BLaER1 treated with 17β-estradiol and CSF1 and Interleukin-3, amounts not matched to agents 10 nM and 100 nM (cell line): Measurements from ENCODE around the gene SEC63.
"Not testable (repeated sequence)": the region's sequence is repeated elsewhere in the genome, so short reads cannot be mapped to it uniquely, and the experiment has no call there.

Source experiments
- H3K27ac ChIP-seq, 11 experiments: shearing (Covaris generic); formaldehyde crosslinking; 2 replicates each; pipeline ENCODE4 v1.8.1; 2022
- H3K27me3 ChIP-seq, 11 experiments: shearing (Covaris generic); formaldehyde crosslinking; 2 replicates each; pipeline ENCODE4 v1.8.1; 2022
- H3K36me3 ChIP-seq, 11 experiments: shearing (Covaris generic); formaldehyde crosslinking; 2 replicates each; pipeline ENCODE4 v1.8.1; 2022
- H3K4me1 ChIP-seq, 10 experiments: shearing (Covaris generic); formaldehyde crosslinking; 2 replicates each; pipeline ENCODE4 v1.8.1; 2022
- H3K4me2 ChIP-seq, 11 experiments: shearing (Covaris generic); formaldehyde crosslinking; 2 replicates each; pipeline ENCODE4 v1.8.1; 2022
- H3K4me3 ChIP-seq, 10 experiments: shearing (Covaris generic); formaldehyde crosslinking; 2 replicates each; pipeline ENCODE4 v1.8.1; 2022
- H3K9ac ChIP-seq, 11 experiments: shearing (Covaris generic); formaldehyde crosslinking; 2 replicates each; pipeline ENCODE4 v1.8.1; 2022
- H3K9me3 ChIP-seq, 11 experiments: shearing (Covaris generic); formaldehyde crosslinking; replicated peaks in 1 of 11; 2 replicates each; pipeline ENCODE4 v1.8.1; 2022
- H4K20me1 ChIP-seq, 11 experiments: shearing (Covaris generic); formaldehyde crosslinking; 2 replicates each; pipeline ENCODE4 v1.8.1; 2022
- Cebpa-rat ChIP-seq, 11 experiments: shearing (Covaris generic); IDR thresholded peaks; 2 replicates each; pipeline ENCODE4 v1.8.1; 2022

The SEC63 gene

GRCh38 chr6:107917451-107918375 lies 40.3 kb downstream of the SEC63 start:
- peaks cover 0 to 41% (median 9%) of the 10 kb centered on the region in 11 experiments; a peak in 12 of 22 replicates for H4K20me1 ChIP-seq
- H3K9me3 ChIP-seq: peaks cover 0 to 51% (median 39%) of the 10 kb centered on the region in 11 experiments; a peak in 19 of 22 replicates
- no peak overlapping the region for H3K9ac ChIP-seq
- 0 out of 20 replicates have a peak overlapping the region, but pooled peaks of 1 of the 10 experiments have one; percentile 16 for H3K4me3 ChIP-seq
- H3K4me1 ChIP-seq: no peaks in the 10 kb centered on the region
- TF ChIP-seq Cebpa-rat (IDR thresholded peaks at IDR 0.05): no peak
- H3K4me2 ChIP-seq: no peak overlapping the region
- H3K36me3 ChIP-seq: peaks cover 79 to 100% (median 95%) of the 10 kb centered on the region in 11 experiments
- no peaks in the 10 kb centered on the region for H3K27me3 ChIP-seq
- H3K27ac ChIP-seq: no peak overlapping the region

DNA sequence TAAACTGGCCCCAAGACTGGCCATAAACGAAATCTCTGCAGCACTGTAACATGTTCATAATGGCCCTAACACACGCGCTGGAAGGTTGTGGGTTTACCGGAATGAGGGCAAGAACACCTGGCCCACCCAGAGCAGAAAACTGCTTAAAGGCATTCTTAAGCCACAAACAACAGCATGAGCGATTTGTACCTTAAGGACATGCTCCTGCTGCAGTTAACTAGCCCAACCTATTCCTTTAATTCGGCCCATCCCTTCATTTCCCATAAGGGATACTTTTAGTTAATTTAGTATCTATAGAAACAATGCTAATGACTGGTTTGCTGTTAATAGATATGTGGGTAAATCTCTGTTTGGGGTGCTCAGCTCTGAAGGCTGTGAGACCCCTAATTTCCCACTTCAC lies 41.0 kb downstream of the SEC63 start:
- Histone ChIP-seq H4K20me1 (peaks cover 0 to 35% (median 13%) of the 10 kb centered on the region in 11 experiments; a peak in 12 of 22 replicates), H3K9me3 (peaks cover 0 to 46% (median 39%) of the 10 kb centered on the region in 11 experiments; a peak in 19 of 22 replicates), H3K36me3 (peaks cover 79 to 100% (median 95%) of the 10 kb centered on the region in 11 experiments)
- not testable (repeated sequence) for H3K27me3 ChIP-seq, H3K4me1 ChIP-seq, H3K9ac ChIP-seq, H3K27ac ChIP-seq, H3K4me2 ChIP-seq, H3K4me3 ChIP-seq

DNA sequence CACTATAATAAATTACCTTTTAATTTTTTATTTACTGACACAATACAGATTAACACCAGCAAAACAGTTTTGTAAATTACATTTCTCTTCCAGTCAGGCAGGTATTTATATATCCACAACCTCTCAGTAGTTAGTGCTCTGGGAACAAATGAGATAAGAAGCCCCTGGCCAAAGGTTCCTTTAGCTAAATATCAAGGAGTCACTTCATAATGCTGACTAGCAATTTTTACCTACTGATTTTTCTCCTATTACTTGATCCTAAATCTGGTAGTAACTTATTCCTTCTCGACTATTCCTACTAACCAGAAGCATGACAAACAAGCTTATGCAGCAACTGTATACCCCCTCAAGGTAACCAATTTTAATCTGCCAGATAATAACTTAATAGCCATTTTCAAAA lies 46.3 kb downstream of the SEC63 start:
- no peak overlapping the region for H3K4me3 ChIP-seq
- H3K4me2 ChIP-seq: no peak overlapping the region
- no peak overlapping the region for H3K27ac ChIP-seq
- H3K4me1 ChIP-seq: no peaks in the 10 kb centered on the region
- no peak overlapping the region for H3K9ac ChIP-seq
- no peak for TF ChIP-seq Cebpa-rat (IDR thresholded peaks at IDR 0.05)
- H3K27me3 ChIP-seq: no peaks in the 10 kb centered on the region
- peaks cover 0 to 45% (median 16%) of the 10 kb centered on the region in 11 experiments; a peak in 12 of 22 replicates for H4K20me1 ChIP-seq
- H3K9me3 ChIP-seq: no peaks in the 10 kb centered on the region
- peaks cover 78 to 100% (median 95%) of the 10 kb centered on the region in 11 experiments for H3K36me3 ChIP-seq

- TF ChIP-seq Cebpa-rat (IDR thresholded peaks at IDR 0.05): no peak
- Histone ChIP-seq H3K9ac (peak overlapping the region in 1 of 11 experiments; percentile 36; a peak in 2 of 22 replicates), H3K36me3 (peaks cover 83 to 100% (median 96%) of the 10 kb centered on the region in 11 experiments), H3K4me1 (peaks cover 10 to 25% (median 19%) of the 10 kb centered on the region in 10 experiments), H3K4me2 (peak overlapping the region in 9 of 11 experiments; percentile 5 to 67 (median 49); a peak in 16 of 22 replicates), H3K27ac (peak overlapping the region in 5 of 11 experiments; percentile 37 to 75 (median 62); a peak in 9 of 22 replicates), H3K27me3 (no peaks in the 10 kb centered on the region; a peak in 1 of 22 replicates), H4K20me1 (peaks cover 0 to 25% (median 0%) of the 10 kb centered on the region in 11 experiments; a peak in 7 of 22 replicates), H3K4me3 (no peak overlapping the region), H3K9me3 (peaks cover 10 to 43% (median 40%) of the 10 kb centered on the region in 11 experiments; a peak in 21 of 22 replicates)
Observed at GRCh38 chr6:107894809-107895396, 63.1 kb downstream of the SEC63 start.

DNA sequence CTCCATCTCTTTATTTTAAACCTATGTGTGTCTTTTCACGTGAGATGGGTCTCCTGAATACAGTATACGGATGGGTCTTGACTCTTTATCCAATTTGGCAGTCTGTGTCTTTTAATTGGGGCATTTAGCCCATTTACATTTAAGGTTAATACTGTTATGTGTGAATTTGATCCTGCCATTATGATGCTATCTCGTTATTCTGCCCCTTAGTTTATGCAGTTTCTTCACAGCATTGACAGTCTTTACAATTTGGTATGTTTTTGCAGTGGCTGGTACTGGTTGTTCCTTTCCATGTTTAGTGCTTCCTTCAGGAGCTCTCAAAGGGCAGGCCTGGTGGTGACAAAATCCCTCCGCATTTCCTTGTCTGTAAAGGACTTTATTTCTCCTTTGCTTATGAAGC lies 67.6 kb downstream of the SEC63 start:
- peaks cover 5 to 18% (median 12%) of the 10 kb centered on the region in 10 experiments for H3K4me1 ChIP-seq
- not testable (repeated sequence) for H3K9ac ChIP-seq, H3K27ac ChIP-seq, H3K4me2 ChIP-seq, H3K4me3 ChIP-seq, H3K27me3 ChIP-seq
- H3K36me3 ChIP-seq: peaks cover 55 to 90% (median 75%) of the 10 kb centered on the region in 11 experiments
- peaks cover 0 to 13% (median 0%) of the 10 kb centered on the region in 11 experiments; a peak in 5 of 22 replicates for H4K20me1 ChIP-seq
- peaks cover 20 to 71% (median 63%) of the 10 kb centered on the region in 11 experiments; a peak in 21 of 22 replicates for H3K9me3 ChIP-seq

DNA sequence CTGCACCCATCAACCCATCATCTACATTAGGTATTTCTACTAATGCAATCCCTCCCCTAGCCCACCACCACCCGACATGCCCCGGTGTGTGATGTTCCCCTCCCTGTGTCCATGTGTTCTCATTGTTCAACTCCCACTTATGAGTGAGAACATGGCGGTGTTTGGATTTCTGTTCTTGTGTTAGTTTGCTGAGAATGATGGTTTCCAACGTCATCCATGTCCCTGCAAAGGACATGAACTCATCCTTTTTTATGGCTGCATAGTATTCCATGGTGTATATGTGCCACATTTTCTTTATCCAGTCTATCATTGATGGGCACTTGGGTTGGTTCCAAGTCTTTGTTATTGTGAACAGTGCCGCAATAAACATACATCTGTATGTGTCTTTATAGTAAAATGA lies 72.1 kb downstream of the SEC63 start:
- H3K4me1 ChIP-seq, H3K4me2 ChIP-seq, H3K27ac ChIP-seq, H3K9ac ChIP-seq, H3K4me3 ChIP-seq, H3K27me3 ChIP-seq: not testable (repeated sequence)
- H3K9me3 ChIP-seq: peaks cover 8 to 39% (median 33%) of the 10 kb centered on the region in 11 experiments; a peak in 21 of 22 replicates
- peaks cover 52 to 89% (median 72%) of the 10 kb centered on the region in 11 experiments for H3K36me3 ChIP-seq
- H4K20me1 ChIP-seq: peaks cover 0 to 12% (median 6%) of the 10 kb centered on the region in 11 experiments; a peak in 8 of 22 replicates

- peaks cover 0 to 23% (median 7%) of the 10 kb centered on the region in 11 experiments; a peak in 8 of 22 replicates for H4K20me1 ChIP-seq
- H3K9me3 ChIP-seq: no peaks in the 10 kb centered on the region
- peaks cover 78 to 99% (median 96%) of the 10 kb centered on the region in 11 experiments for H3K36me3 ChIP-seq
- H3K4me1 ChIP-seq: peaks cover 0 to 17% (median 2%) of the 10 kb centered on the region in 10 experiments; a peak in 8 of 20 replicates
- H3K27me3 ChIP-seq: no peaks in the 10 kb centered on the region
- no peak overlapping the region for H3K9ac ChIP-seq
- H3K4me3 ChIP-seq: no peak overlapping the region
- H3K4me2 ChIP-seq: no peak overlapping the region
- no peak for TF ChIP-seq Cebpa-rat (IDR thresholded peaks at IDR 0.05)
- no peak overlapping the region for H3K27ac ChIP-seq
Observed at GRCh38 chr6:107879941-107880340, 78.1 kb downstream of the SEC63 start.

DNA sequence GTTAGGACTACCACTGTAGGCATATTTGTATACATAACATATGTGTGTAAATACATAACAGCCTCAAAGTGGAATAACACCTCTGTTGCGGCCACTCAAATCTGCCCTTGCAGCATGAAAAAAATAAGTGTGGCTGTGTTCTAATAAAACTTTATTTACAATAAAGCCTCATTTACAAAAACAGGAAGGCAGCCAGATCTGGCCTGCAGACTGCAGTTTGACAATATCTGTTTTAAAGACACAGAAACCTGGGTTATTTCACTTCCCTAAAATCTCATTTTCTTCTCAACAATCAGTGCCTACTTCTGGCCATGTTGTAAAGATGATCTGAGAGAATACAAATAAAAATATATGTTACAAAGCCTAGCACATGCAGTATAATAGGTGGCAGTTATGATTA lies 80.0 kb downstream of the SEC63 start:
- H3K27me3 ChIP-seq: no peaks in the 10 kb centered on the region
- H3K9me3 ChIP-seq: no peaks in the 10 kb centered on the region
- H3K27ac ChIP-seq: no peak overlapping the region
- TF ChIP-seq Cebpa-rat (IDR thresholded peaks at IDR 0.05): no peak
- no peak overlapping the region for H3K9ac ChIP-seq
- peak overlapping the region in 1 of 11 experiments; percentile 4; a peak in 2 of 22 replicates for H3K4me2 ChIP-seq
- peaks cover 82 to 100% (median 96%) of the 10 kb centered on the region in 11 experiments for H3K36me3 ChIP-seq
- peaks cover 0 to 17% (median 2%) of the 10 kb centered on the region in 10 experiments; a peak in 8 of 20 replicates for H3K4me1 ChIP-seq
- H4K20me1 ChIP-seq: peaks cover 0 to 17% (median 4%) of the 10 kb centered on the region in 11 experiments; a peak in 6 of 22 replicates
- H3K4me3 ChIP-seq: no peak overlapping the region
